Non-pigmented ciliary epithelial cell (primary cell): ENCODE results near the gene ALS2CL.
A peak's percentile ranks its signal among the peaks of the same experiment; 100 is the strongest.

Experiments
- DNase-seq: peaks from one replicate; pipeline ENCODE4 v3.0.0-alpha.2; 2010; ENCODE audit warnings: low read depth

Gene ALS2CL

GRCh38 chr3:46664971-46665762 is 28.3 kb downstream of the ALS2CL start:
- no peak for DNase-seq

- DNase-seq: no peak
Observed at GRCh38 chr3:46664188-46664970, 29.1 kb downstream of the ALS2CL start.

- DNase-seq: no peak
Observed at GRCh38 chr3:46663591-46664135, 29.8 kb downstream of the ALS2CL start.

GRCh38 chr3:46662771-46663551 is 30.5 kb downstream of the ALS2CL start:
- DNase-seq: no peak

GRCh38 chr3:46661776-46662766 is 31.4 kb downstream of the ALS2CL start:
- no peak for DNase-seq

GRCh38 chr3:46660543-46661523 is 32.6 kb downstream of the ALS2CL start:
- no peak for DNase-seq

- DNase-seq: no peak
Observed at GRCh38 chr3:46660003-46660402, 33.5 kb downstream of the ALS2CL start.

- DNase-seq: no peak
Observed at GRCh38 chr3:46659285-46659684, 34.2 kb downstream of the ALS2CL start.

- no peak for DNase-seq
Observed at GRCh38 chr3:46656778-46657556, 36.5 kb downstream of the ALS2CL start.

GRCh38 chr3:46655271-46655670 is 38.2 kb downstream of the ALS2CL start:
- DNase-seq: no peak

- DNase-seq: no peak
Observed at GRCh38 chr3:46651084-46651483, 42.4 kb downstream of the ALS2CL start.

- DNase-seq: no peak
Observed at GRCh38 chr3:46649436-46649835, 44.0 kb downstream of the ALS2CL start.

- no peak for DNase-seq
Observed at GRCh38 chr3:46648096-46648495, 45.4 kb downstream of the ALS2CL start.

- DNase-seq: peak; percentile 5
Observed at GRCh38 chr3:46646700-46647099, 46.8 kb downstream of the ALS2CL start.

GRCh38 chr3:46643701-46644100 is 49.8 kb downstream of the ALS2CL start:
- DNase-seq: no peak

GRCh38 chr3:46642971-46643370 is 50.5 kb downstream of the ALS2CL start:
- no peak for DNase-seq

GRCh38 chr3:46640927-46641326 is 52.6 kb downstream of the ALS2CL start:
- no peak for DNase-seq

GRCh38 chr3:46639221-46639620 is 54.3 kb downstream of the ALS2CL start:
- no peak for DNase-seq

- no peak for DNase-seq
Observed at GRCh38 chr3:46634856-46635255, 58.6 kb downstream of the ALS2CL start.
